Natural killer cell (primary cell): ENCODE data around the gene SHROOM3. TPM values are rescaled to one million over a fixed set of nuclear protein-coding genes. Genes with fewer than 3 reads are reported as not detected.

ENCODE experiments used
- ATAC-seq, 3 donors: fragments of 150-1000 bp in 2 of 3; fragments of 200-7000 bp in 1 of 3; cut with Tn5 transposase; 1 replicate in 1 of 3; 2 replicates in 2 of 3; pipeline ENCODE4 v1.10.0; 2021; ENCODE audit warnings: mild to moderate bottlenecking in 2 of 3, moderate library complexity in 2 of 3
- DNase-seq, 2 donors: peaks; one replicate each; pipeline versions ENCODE4 v3.0.0 to v3.0.0-alpha.2; 2013 to 2021; ENCODE audit warnings: mixed read lengths in 1 of 2
- H3K27ac ChIP-seq: one replicate; pipeline ENCODE4 v1.5.1; 2013; ENCODE audit warnings: mild to moderate bottlenecking, low read length
- H3K27me3 ChIP-seq: one replicate; pipeline ENCODE4 v1.6.1; 2013; ENCODE audit warnings: low read length; ENCODE audit not compliant: control insufficient read depth, insufficient read depth
- H3K36me3 ChIP-seq: one replicate; pipeline ENCODE4 v1.6.1; 2013; ENCODE audit warnings: low read length; ENCODE audit not compliant: control insufficient read depth, insufficient read depth
- H3K4me1 ChIP-seq: one replicate; pipeline ENCODE4 v1.6.1; 2013; ENCODE audit warnings: low read length; ENCODE audit not compliant: control insufficient read depth, insufficient read depth
- H3K4me3 ChIP-seq: one replicate; pipeline ENCODE4 v1.5.1; 2013; ENCODE audit warnings: low read length
- H3K9me3 ChIP-seq: one replicate; pipeline ENCODE4 v1.6.1; 2013; ENCODE audit warnings: low read length; ENCODE audit not compliant: control insufficient read depth, insufficient read depth
- H3K27ac Mint-ChIP-seq, 2 donors: one replicate each; pipeline ENCODE4 v1.8.0; 2022; ENCODE audit warnings: mild to moderate bottlenecking in 2 of 2, mixed read lengths in 2 of 2, moderate library complexity in 1 of 2
- H3K27me3 Mint-ChIP-seq, 2 donors: one replicate each; pipeline ENCODE4 v1.8.0; 2022; ENCODE audit warnings: low read depth in 2 of 2, mixed read lengths in 2 of 2
- H3K36me3 Mint-ChIP-seq: one replicate; pipeline ENCODE4 v1.8.0; 2022; ENCODE audit warnings: mixed read lengths
- H3K4me1 Mint-ChIP-seq, 2 donors: one replicate each; pipeline ENCODE4 v1.8.0; 2022; ENCODE audit warnings: mixed read lengths in 2 of 2
- H3K4me3 Mint-ChIP-seq: one replicate; pipeline ENCODE4 v1.8.0; 2022; ENCODE audit warnings: mild to moderate bottlenecking, moderate library complexity, mixed read lengths
- H3K9me3 Mint-ChIP-seq, 2 donors: one replicate each; pipeline ENCODE4 v1.8.0; 2022; ENCODE audit warnings: mixed read lengths in 2 of 2
- WGBS: methylation state at CpG from one replicate; pipeline ENCODE4 v1.1.7; 2013; ENCODE audit warnings: missing lambda C conversion rate; ENCODE audit not compliant: insufficient coverage; 5-methylcytosine and 5-hydroxymethylcytosine counted together
- intact Hi-C: fragments of 100-400 bp; cut with micrococcal nuclease; formaldehyde crosslinking; loops from one replicate; pipeline ENCODE4 v1.14.2; 2022
- total RNA-seq, 4 donors: library from RNA; stranded (reverse); fragments of 120-200 nt in 1 of 4; gene quantifications; one replicate each; pipeline versions ENCODE4 v1.2.3 to v1.2.4, GENCODE V29; 2013 to 2022
- TF ChIP-seq, protein P1 (sequence below): fragments of 200-600 bp; IDR thresholded peaks from one replicate; pipeline ENCODE4 v1.8.0; 2022; ENCODE audit warnings: antibody characterized with exemption

SHROOM3 gene
- total RNA-seq, 3 donors from 2014 or later (not counting 1 experiment from before 2014, with no cell fraction given) = 0.63 TPM; not detected in 2

DNA sequence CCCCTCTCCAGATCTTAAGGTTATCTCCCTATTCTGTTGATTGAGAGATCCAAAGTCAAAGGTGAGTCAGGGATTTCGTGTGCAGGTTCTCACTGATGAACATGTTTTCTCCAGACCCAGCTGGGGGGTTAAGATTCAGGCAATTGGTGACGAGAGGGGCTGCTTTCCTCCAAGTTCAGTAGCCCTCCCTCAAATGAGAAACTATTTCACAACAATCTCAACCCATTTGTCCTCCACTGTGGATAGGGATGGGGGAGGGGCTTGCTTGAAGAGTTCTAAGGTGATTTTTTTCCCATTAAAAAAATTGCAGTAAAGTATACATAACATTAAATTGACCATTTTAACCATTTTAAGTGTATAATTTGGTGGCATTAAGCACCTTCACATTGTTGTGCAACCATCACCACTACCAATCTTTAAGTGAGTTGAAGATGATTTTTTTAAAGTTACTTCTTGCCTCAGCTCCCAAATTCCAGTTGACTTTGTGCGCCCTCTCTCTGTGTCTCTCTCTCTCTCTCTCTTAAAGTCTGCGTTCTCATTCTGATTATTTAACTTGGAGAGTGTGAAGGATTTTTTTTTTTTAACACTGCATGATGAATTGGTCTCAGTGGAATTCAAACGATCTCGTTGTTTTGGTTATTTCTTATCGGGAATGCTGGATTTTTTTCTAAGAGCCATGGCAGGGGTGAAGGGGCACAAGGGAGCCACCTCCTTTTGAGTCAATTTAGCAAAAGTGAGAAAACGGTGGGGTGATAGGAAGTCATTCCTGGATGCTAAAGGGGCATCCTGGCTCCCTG is 175.9 kb downstream of the SHROOM3 start:
- WGBS = 78% methylated on average over 6 of the region's 8 CpGs
- no peak overlapping the region for H3K4me3 ChIP-seq

DNA sequence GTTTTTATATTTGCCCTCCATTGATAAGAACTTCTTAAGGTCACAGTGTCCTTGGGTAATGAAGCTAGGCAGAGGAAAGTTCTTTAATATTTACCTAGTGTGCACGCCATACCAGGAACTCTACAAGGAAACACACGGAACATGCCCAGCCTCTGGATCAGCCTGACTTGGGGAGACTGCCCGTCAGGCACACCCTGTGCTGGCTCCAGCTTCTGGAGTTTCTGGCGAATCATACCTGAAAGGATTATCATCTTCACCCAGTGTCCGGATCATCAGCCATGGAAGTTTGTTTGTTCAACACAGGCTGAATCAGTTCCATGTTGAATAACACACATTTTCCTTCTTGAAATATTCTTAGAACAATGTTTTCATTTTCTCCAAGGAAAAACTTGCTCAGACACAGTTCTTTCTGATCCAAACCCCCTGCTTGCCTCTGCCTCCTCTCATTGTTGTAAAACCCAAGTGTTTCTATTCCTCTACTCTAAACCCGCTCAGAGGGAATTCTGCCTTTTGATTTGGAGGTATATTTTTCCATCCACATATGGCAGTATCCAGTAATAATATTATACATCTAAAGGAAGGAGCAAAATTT is 176.7 kb downstream of the SHROOM3 start:
- Histone ChIP-seq H3K9me3 (no peaks in the 10 kb centered on the region), H3K4me1 (no peaks in the 10 kb centered on the region), H3K36me3 (no peaks in the 10 kb centered on the region), H3K4me3 (no peak overlapping the region), H3K27me3 (no peaks in the 10 kb centered on the region), H3K27ac (no peak overlapping the region)
- H3K36me3 Mint-ChIP-seq = no peaks in the 10 kb centered on the region
- WGBS = 88% methylated on average over 5 of the region's 6 CpGs
- TF ChIP-seq, protein P1, sequence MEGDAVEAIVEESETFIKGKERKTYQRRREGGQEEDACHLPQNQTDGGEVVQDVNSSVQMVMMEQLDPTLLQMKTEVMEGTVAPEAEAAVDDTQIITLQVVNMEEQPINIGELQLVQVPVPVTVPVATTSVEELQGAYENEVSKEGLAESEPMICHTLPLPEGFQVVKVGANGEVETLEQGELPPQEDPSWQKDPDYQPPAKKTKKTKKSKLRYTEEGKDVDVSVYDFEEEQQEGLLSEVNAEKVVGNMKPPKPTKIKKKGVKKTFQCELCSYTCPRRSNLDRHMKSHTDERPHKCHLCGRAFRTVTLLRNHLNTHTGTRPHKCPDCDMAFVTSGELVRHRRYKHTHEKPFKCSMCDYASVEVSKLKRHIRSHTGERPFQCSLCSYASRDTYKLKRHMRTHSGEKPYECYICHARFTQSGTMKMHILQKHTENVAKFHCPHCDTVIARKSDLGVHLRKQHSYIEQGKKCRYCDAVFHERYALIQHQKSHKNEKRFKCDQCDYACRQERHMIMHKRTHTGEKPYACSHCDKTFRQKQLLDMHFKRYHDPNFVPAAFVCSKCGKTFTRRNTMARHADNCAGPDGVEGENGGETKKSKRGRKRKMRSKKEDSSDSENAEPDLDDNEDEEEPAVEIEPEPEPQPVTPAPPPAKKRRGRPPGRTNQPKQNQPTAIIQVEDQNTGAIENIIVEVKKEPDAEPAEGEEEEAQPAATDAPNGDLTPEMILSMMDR = no peak
- no peak for ATAC-seq
- H3K27ac Mint-ChIP-seq = no peak overlapping the region
- H3K4me1 Mint-ChIP-seq = no peaks in the 10 kb centered on the region
- intact Hi-C loops = no loop called here
- H3K4me3 Mint-ChIP-seq = no peak overlapping the region
- H3K27me3 Mint-ChIP-seq = peaks cover 0 to 5% of the 10 kb centered on the region in 2 donors
- DNase-seq = no peak
- no peaks in the 10 kb centered on the region for H3K9me3 Mint-ChIP-seq

More for the DNA sequence above, 175.9 kb downstream of the SHROOM3 start:
- no peaks in the 10 kb centered on the region for H3K4me1 Mint-ChIP-seq
- no peaks in the 10 kb centered on the region for H3K36me3 Mint-ChIP-seq
- DNase-seq (no peak), ATAC-seq (no peak)
- no peak overlapping the region for H3K27ac ChIP-seq
- no peaks in the 10 kb centered on the region for H3K27me3 ChIP-seq
- H3K27ac Mint-ChIP-seq = no peak overlapping the region
- H3K4me3 Mint-ChIP-seq = no peak overlapping the region
- TF ChIP-seq, protein P1 = no peak
- peaks cover 0 to 5% of the 10 kb centered on the region in 2 donors for H3K27me3 Mint-ChIP-seq
- no peaks in the 10 kb centered on the region for H3K9me3 ChIP-seq
- no peaks in the 10 kb centered on the region for H3K9me3 Mint-ChIP-seq
- no peaks in the 10 kb centered on the region for H3K36me3 ChIP-seq
- no peaks in the 10 kb centered on the region for H3K4me1 ChIP-seq
- intact Hi-C loops = no loop called here

DNA sequence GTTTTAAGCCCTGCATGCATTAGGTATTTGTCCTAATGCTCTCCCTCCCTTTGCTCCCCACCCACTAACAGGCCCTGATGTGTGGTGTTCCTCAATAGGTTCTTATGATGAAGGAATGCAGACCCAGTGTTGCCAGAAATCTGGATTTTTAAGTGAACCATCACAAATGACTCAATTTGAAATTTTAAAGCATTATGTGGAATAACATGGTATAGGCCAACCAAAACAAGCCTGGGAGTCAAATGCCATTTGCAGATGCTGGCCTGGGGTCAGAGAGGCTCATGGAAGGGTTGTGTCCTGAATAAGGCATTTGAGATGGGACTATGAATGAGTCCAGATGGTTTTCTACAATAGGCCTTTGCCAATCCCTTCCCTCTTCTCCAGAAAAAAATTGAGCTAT is 179.6 kb downstream of the SHROOM3 start:
- H3K36me3 Mint-ChIP-seq = no peaks in the 10 kb centered on the region
- TF ChIP-seq, protein P1 = no peak
- Histone ChIP-seq H3K27ac (no peak overlapping the region), H3K27me3 (no peaks in the 10 kb centered on the region), H3K36me3 (no peaks in the 10 kb centered on the region), H3K9me3 (no peaks in the 10 kb centered on the region), H3K4me1 (no peaks in the 10 kb centered on the region), H3K4me3 (no peak overlapping the region)
- intact Hi-C loops = no loop called here
- no peak for DNase-seq
- no peaks in the 10 kb centered on the region for H3K4me1 Mint-ChIP-seq
- no peak for ATAC-seq
- no peaks in the 10 kb centered on the region for H3K9me3 Mint-ChIP-seq
- H3K4me3 Mint-ChIP-seq = no peak overlapping the region
- no peak overlapping the region for H3K27ac Mint-ChIP-seq
- H3K27me3 Mint-ChIP-seq = peaks cover 0 to 5% of the 10 kb centered on the region in 2 donors
